PFSK-1 (cell line): ENCODE results near the gene MFN2.

ENCODE experiments used
- FOXP2 ChIP-seq: optimal IDR thresholded peaks from 2 replicates; pipeline ENCODE3; 2011; ENCODE audit warnings: borderline replicate concordance, control low read depth, inconsistent platforms; ENCODE audit not compliant: insufficient read depth; ENCODE audit errors: extremely low read length, extremely low read depth
- TAF1 ChIP-seq: IDR thresholded peaks from 2 replicates; pipeline ENCODE4 v1.6.1; 2012; ENCODE audit warnings: low read length, control low read depth, borderline replicate concordance; ENCODE audit not compliant: insufficient read depth
- TF ChIP-seq, protein P1 (sequence below), 2 experiments: IDR thresholded peaks; 2 replicates each; pipeline versions ENCODE4 v1.6.1 to v1.8.0; 2011 to 2012; ENCODE audit warnings: low read depth in 2 of 2, low read length in 2 of 2, control low read depth in 1 of 2, inconsistent platforms in 1 of 2, mild to moderate bottlenecking in 1 of 2, moderate library complexity in 1 of 2; ENCODE audit not compliant: insufficient read depth in 1 of 2

DNA sequence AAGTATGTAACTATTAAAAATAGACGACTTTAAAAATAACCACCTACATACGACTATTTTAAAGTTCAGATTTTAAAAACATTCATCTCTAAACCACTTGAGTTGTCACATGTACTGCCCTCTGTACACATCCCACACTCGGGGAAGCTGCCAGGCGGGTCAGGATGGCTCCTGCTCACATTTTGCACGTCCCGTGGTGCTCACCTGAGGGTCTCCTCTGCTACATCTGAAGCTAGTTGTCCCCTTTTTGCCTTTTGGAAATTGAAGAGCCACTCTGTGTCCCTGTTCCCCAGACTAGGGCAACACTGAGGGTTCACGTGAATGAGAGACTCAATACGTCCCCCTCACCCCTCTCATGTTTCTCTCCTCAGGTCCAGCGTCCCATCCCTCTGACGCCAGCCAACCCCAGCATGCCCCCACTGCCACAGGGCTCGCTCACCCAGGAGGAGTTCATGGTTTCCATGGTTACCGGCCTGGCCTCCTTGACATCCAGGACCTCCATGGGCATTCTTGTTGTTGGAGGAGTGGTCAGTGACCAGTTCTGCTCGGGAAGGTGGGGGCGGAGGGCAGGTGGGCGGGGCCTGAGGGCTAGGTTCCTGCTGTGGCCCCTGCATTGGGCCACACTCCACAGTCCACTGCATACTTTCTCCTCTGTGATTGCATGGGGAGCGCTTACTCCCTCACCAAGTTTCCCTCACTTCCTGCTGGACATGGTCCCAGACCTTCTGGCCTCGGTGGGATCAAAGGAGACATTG lies 26.1 kb downstream of the MFN2 start:
- TF ChIP-seq FOXP2 = no peak
- TF ChIP-seq, protein P1, sequence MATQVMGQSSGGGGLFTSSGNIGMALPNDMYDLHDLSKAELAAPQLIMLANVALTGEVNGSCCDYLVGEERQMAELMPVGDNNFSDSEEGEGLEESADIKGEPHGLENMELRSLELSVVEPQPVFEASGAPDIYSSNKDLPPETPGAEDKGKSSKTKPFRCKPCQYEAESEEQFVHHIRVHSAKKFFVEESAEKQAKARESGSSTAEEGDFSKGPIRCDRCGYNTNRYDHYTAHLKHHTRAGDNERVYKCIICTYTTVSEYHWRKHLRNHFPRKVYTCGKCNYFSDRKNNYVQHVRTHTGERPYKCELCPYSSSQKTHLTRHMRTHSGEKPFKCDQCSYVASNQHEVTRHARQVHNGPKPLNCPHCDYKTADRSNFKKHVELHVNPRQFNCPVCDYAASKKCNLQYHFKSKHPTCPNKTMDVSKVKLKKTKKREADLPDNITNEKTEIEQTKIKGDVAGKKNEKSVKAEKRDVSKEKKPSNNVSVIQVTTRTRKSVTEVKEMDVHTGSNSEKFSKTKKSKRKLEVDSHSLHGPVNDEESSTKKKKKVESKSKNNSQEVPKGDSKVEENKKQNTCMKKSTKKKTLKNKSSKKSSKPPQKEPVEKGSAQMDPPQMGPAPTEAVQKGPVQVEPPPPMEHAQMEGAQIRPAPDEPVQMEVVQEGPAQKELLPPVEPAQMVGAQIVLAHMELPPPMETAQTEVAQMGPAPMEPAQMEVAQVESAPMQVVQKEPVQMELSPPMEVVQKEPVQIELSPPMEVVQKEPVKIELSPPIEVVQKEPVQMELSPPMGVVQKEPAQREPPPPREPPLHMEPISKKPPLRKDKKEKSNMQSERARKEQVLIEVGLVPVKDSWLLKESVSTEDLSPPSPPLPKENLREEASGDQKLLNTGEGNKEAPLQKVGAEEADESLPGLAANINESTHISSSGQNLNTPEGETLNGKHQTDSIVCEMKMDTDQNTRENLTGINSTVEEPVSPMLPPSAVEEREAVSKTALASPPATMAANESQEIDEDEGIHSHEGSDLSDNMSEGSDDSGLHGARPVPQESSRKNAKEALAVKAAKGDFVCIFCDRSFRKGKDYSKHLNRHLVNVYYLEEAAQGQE (IDR thresholded peaks at IDR 0.05; ENCODE audit: insufficient read depth in 1 of 2, low read depth in 2 of 2, low read length in 2 of 2) = no peak
- TF ChIP-seq TAF1 = no peak
